Uterus (tissue), 4 donors: ENCODE results near the gene TKTL2. TPM values are rescaled to one million over a fixed set of nuclear protein-coding genes. Genes with fewer than 3 reads are reported as not detected.

Experiments
- DNase-seq, 2 donors: peaks; one replicate each; pipeline ENCODE4 v3.0.0-alpha.2; 2019 to 2020
- H3K27ac ChIP-seq, 2 donors: fragments of 200-600 bp; sonication (generic); 1 replicate in 1 of 2; 2 replicates in 1 of 2; pipeline ENCODE4 v1.5.1; 2016 to 2018
- H3K27me3 ChIP-seq, 2 donors: fragments of 200-600 bp; sonication (generic); one replicate each; pipeline ENCODE4 v1.5.1; 2018 to 2019; ENCODE audit warnings: control low read depth in 1 of 2
- H3K36me3 ChIP-seq, 2 donors: fragments of 200-600 bp; sonication (generic); one replicate each; pipeline ENCODE4 v1.5.1; 2019; ENCODE audit warnings: control low read depth in 1 of 2
- H3K4me1 ChIP-seq, 2 donors: fragments of 200-600 bp; sonication (generic); one replicate each; pipeline ENCODE4 v1.5.1; 2018 to 2019; ENCODE audit warnings: control low read depth in 1 of 2
- H3K4me3 ChIP-seq, 2 donors: fragments of 200-600 bp; sonication (generic); 1 replicate in 1 of 2; 2 replicates in 1 of 2; pipeline ENCODE4 v1.5.1; 2018 to 2019; ENCODE audit warnings: mild to moderate bottlenecking in 1 of 2
- H3K9me3 ChIP-seq, 2 donors: fragments of 200-600 bp; sonication (generic); one replicate each; pipeline ENCODE4 v1.5.1; 2019; ENCODE audit warnings: control low read depth in 1 of 2
- POLR2A ChIP-seq, 2 donors: fragments of 450-650 bp; IDR thresholded peaks; one replicate each; pipeline ENCODE4 v1.6.1; 2016; ENCODE audit warnings: antibody characterized with exemption in 2 of 2, mild to moderate bottlenecking in 1 of 2, moderate library complexity in 1 of 2
- intact Hi-C: fragments of 100-400 bp; cut with DNase I; formaldehyde crosslinking; loops from one replicate; pipeline ENCODE4 v1.15.1; 2023; ENCODE audit warnings: low total_unique reads
- total RNA-seq, 4 donors: library from RNA; depleted of rRNA in 3 of 4; stranded (reverse); fragments of >200 nt in 3 of 4; gene quantifications; one replicate each; pipeline versions ENCODE4 v1.1.0 to v1.2.4, GENCODE V29; 2014 to 2023
- TF ChIP-seq, protein P1 (sequence below), 4 experiments: fragments of 200-600 bp in 2 of 4; fragments of 450-650 bp in 2 of 4; sonication (generic) in 2 of 4; IDR thresholded peaks; one replicate each; pipeline ENCODE4 v1.5.1; 2016 to 2019; ENCODE audit warnings: antibody characterized with exemption in 4 of 4, mild to moderate bottlenecking in 2 of 4, moderate library complexity in 1 of 4
- donor health status: DM: yes; HTN: yes; CAD: no.

The TKTL2 gene
- total RNA-seq, 4 donors from 2014 or later = 0.07 TPM; not detected in 3

DNA sequence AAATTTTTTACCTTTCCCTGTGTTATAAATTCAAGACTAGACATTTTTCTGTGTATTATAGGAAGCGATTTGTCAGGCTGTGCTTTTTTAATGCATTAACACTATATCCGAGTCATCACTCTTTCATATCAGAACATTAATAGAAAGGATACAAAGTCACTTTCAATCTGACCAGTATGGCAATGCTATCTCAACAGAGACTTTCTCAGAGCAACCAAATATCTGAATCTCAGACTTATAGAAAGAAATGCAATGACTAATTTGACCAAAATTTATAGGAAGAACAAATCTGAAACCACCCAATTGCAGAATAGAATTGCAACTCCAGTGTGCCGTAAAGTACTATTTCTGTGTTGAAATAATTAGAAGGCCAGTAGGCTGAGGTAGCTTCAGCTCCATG is 473 bp upstream of the TKTL2 start:
- no peaks in the 10 kb centered on the region for H3K36me3 ChIP-seq
- DNase-seq = no peak
- no peak for TF ChIP-seq POLR2A (IDR thresholded peaks at IDR 0.05)
- TF ChIP-seq, protein P1, sequence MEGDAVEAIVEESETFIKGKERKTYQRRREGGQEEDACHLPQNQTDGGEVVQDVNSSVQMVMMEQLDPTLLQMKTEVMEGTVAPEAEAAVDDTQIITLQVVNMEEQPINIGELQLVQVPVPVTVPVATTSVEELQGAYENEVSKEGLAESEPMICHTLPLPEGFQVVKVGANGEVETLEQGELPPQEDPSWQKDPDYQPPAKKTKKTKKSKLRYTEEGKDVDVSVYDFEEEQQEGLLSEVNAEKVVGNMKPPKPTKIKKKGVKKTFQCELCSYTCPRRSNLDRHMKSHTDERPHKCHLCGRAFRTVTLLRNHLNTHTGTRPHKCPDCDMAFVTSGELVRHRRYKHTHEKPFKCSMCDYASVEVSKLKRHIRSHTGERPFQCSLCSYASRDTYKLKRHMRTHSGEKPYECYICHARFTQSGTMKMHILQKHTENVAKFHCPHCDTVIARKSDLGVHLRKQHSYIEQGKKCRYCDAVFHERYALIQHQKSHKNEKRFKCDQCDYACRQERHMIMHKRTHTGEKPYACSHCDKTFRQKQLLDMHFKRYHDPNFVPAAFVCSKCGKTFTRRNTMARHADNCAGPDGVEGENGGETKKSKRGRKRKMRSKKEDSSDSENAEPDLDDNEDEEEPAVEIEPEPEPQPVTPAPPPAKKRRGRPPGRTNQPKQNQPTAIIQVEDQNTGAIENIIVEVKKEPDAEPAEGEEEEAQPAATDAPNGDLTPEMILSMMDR (IDR thresholded peaks at IDR 0.05) = no peak
- H3K27ac ChIP-seq = no peak overlapping the region
- no peaks in the 10 kb centered on the region for H3K4me1 ChIP-seq
- no peaks in the 10 kb centered on the region for H3K9me3 ChIP-seq
- intact Hi-C loops = no loop called here
- H3K27me3 ChIP-seq = no peaks in the 10 kb centered on the region
- H3K4me3 ChIP-seq = no peak overlapping the region

DNA sequence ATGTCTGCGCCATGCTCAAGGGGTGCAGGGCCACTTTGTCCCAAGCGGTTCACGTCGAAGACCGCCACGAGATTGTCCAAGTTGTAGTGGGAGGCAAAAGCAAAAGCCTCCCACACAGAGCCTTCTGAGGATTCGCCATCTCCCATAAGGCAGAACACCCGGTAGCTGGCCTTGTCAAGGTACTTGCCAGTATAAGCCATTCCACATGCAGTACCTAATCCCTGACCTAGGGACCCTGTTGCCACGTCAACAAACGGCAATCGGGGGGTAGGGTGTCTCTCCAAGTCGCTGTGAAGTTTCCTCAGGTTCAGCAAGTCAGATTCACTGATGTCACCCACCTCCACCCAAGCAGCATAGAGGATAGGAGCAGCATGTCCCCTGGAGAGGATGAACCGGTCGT is 424 bp downstream of the TKTL2 start:
- intact Hi-C loops = no loop called here
- Histone ChIP-seq H3K27ac (no peak overlapping the region), H3K4me3 (no peak overlapping the region), H3K4me1 (no peaks in the 10 kb centered on the region), H3K27me3 (no peaks in the 10 kb centered on the region), H3K36me3 (no peaks in the 10 kb centered on the region), H3K9me3 (no peaks in the 10 kb centered on the region)
- DNase-seq = no peak
- no peak for TF ChIP-seq POLR2A (IDR thresholded peaks at IDR 0.05)
- TF ChIP-seq, protein P1 (IDR thresholded peaks at IDR 0.05) = no peak

DNA sequence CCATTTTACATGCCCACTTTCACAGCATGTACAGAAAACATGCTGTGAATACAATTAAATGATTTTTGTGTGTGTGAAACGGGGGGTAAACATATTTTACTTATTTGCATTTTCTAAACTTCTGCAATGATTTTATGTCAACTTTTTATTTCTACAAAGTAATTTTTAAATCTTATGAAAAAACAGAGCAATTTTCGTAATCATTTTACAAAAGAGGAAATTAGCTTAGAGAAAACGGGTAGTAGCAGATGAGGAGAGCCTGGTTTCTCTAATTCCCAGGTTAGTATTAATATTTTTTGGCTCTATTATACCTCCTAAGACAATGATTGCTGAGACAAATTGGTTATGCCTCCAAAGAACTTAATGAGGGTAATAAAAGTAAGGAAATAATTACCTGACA is 3.2 kb downstream of the TKTL2 start:
- Histone ChIP-seq H3K36me3 (no peaks in the 10 kb centered on the region), H3K4me1 (no peaks in the 10 kb centered on the region), H3K4me3 (no peak overlapping the region), H3K27ac (no peak overlapping the region), H3K27me3 (no peaks in the 10 kb centered on the region), H3K9me3 (no peaks in the 10 kb centered on the region)
- DNase-seq = no peak
- intact Hi-C loops = no loop called here
- no peak for TF ChIP-seq POLR2A (IDR thresholded peaks at IDR 0.05)
- TF ChIP-seq, protein P1 (IDR thresholded peaks at IDR 0.05) = no peak

DNA sequence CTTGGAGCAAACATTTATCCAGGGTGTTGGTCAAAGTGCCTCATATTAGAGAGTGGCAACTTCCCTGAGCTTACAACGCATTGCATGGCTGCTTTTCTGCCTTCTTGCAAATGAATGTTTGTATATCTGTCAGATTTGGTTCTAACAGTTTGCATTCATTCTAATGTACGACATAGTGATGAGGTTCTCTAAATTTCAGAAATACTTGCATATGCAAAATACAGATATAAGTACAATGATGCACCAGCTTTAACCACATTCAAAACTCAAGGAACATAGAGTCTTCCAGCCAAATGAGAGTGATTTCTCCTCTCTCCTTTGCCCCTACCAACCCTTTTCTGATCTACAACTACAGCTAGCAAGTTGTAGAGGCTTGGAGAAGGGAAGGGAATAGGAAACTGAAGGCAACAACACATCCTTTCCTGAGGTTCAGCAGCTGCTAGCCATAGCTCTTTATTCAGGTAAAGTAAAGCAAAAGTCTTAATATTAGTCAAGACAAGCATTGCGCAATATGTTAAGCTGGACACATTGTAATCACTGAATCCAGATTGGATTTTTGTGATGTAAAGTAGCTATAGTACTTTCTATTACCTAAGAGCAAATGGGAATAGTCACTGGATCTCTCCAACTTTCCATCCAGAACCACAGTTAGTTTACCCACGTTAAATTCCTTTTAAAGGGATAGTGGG is 6.3 kb downstream of the TKTL2 start:
- intact Hi-C loops = no loop called here
- TF ChIP-seq POLR2A (IDR thresholded peaks at IDR 0.05) = no peak
- TF ChIP-seq, protein P1 (IDR thresholded peaks at IDR 0.05) = no peak
- H3K4me1 ChIP-seq = no peaks in the 10 kb centered on the region
- no peak overlapping the region for H3K27ac ChIP-seq
- no peak for DNase-seq
- H3K36me3 ChIP-seq = no peaks in the 10 kb centered on the region
- H3K27me3 ChIP-seq = no peaks in the 10 kb centered on the region
- H3K4me3 ChIP-seq = no peak overlapping the region
- H3K9me3 ChIP-seq = no peaks in the 10 kb centered on the region

DNA sequence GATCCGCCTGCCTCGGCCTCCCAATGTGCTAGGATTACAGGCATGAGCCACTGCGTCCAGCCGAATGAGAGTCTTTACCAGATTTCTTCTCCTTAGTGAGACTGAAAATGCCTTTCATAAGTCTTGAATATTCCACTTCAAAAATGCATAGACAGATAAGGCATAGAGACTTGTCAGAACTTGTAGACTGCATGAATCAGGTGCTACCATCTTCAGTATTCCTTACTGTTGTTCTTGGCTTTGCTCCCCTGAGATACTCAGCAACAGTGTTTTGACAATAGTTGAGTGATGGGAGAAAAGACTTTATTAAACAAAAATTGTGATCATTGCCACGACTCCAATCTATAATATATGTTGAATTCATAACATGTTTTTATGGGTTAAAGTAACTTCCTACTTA is 11.0 kb downstream of the TKTL2 start:
- intact Hi-C loops = no loop called here
- Histone ChIP-seq H3K27ac (no peak overlapping the region), H3K4me1 (no peaks in the 10 kb centered on the region), H3K27me3 (no peaks in the 10 kb centered on the region), H3K36me3 (no peaks in the 10 kb centered on the region), H3K9me3 (no peaks in the 10 kb centered on the region), H3K4me3 (no peak overlapping the region)
- TF ChIP-seq, protein P1 (IDR thresholded peaks at IDR 0.05) = no peak
- TF ChIP-seq POLR2A (IDR thresholded peaks at IDR 0.05) = no peak
- no peak for DNase-seq
